ENCODE data around the gene CYP26C1. TPM values are rescaled to one million over a fixed set of nuclear protein-coding genes. Genes with fewer than 3 reads are reported as not detected.
A peak's percentile ranks its signal among the peaks of the same experiment; 100 is the strongest.

The CYP26C1 gene
- total and polyA plus RNA-seq, 2 of the 13 experiments (the other 11 are each of a cell fraction or from before 2014, with no cell fraction given), result 0.02 TPM; not detected in 1

DNA sequence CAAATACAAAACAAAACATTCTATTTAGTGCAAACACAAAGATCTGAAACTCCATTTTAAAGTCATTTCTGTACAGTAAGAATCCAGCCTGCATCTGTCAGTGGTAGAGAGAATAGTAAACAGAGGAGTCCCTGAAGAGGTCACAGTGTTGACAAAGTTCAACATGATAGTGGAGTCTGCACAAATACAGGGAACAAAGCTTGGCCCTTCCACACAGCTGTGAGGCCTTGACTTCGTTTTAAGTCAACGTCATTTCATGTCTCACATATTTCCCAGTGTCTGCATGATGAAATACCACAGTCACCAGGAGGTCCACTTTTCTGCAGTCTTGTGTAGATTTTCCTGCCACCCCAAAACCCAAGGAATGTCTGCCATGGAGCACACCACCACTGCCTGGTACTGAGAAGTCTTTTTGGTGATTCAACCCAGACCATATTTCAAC is 46.1 kb downstream of the CYP26C1 start (continued):
- TF ChIP-seq SOX6 (IDR thresholded peaks at IDR 0.05) (no peak), SOX6 (CRISPR knock-in tag; IDR thresholded peaks at IDR 0.05) (peak; percentile 99), SNAPC2 (CRISPR knock-in tag; IDR thresholded peaks at IDR 0.05) (no peak), PCBP2 (optimal IDR thresholded peaks at IDR 0.05; ENCODE audit: low read depth, low read length, poor library complexity, severe bottlenecking) (no peak), CENPT (CRISPR knock-in tag; IDR thresholded peaks at IDR 0.05; ENCODE audit: low read depth) (no peak), ETV5 (CRISPR knock-in tag; IDR thresholded peaks at IDR 0.05; ENCODE audit: borderline replicate concordance) (peak; percentile 47; the same call in 1 of the 2 replicates), TERF1 (CRISPR knock-in tag; IDR thresholded peaks at IDR 0.05) (no peak), ERF (CRISPR knock-in tag; IDR thresholded peaks at IDR 0.05) (peak; percentile 82), ZNF670 (CRISPR knock-in tag; IDR thresholded peaks at IDR 0.05; ENCODE audit: borderline replicate concordance) (0 out of 2 replicates have a peak, but pooled peaks have one; percentile 50), ZNF788 (CRISPR knock-in tag; IDR thresholded peaks at IDR 0.05; ENCODE audit: borderline replicate concordance) (no peak; the same call in 1 of the 2 replicates), ZNF773 (CRISPR knock-in tag; IDR thresholded peaks at IDR 0.05; ENCODE audit: borderline replicate concordance) (no peak), ZMYM4 (CRISPR knock-in tag; IDR thresholded peaks at IDR 0.05) (peak; percentile 73), TBL1XR1 (IDR thresholded peaks at IDR 0.05; ENCODE audit: borderline replicate concordance, low read length, partially characterized antibody) (peak; percentile 87), ZNF850 (CRISPR knock-in tag; conservative IDR thresholded peaks at IDR 0.05) (no peak), SATB2 (CRISPR knock-in tag; IDR thresholded peaks at IDR 0.05) (no peak), ZNF558 (CRISPR knock-in tag; IDR thresholded peaks at IDR 0.05; ENCODE audit: borderline replicate concordance) (no peak), PPARG (CRISPR knock-in tag; conservative IDR thresholded peaks at IDR 0.05) (peak; percentile 65), NFYC (CRISPR knock-in tag; IDR thresholded peaks at IDR 0.05) (no peak), FOXA3 (CRISPR knock-in tag; IDR thresholded peaks at IDR 0.05) (peak; percentile 99), ZNF7 (CRISPR knock-in tag; IDR thresholded peaks at IDR 0.05) (no peak), MATR3 (CRISPR knock-in tag; IDR thresholded peaks at IDR 0.05) (no peak), ARNT (IDR thresholded peaks at IDR 0.05) (no peak), ZC3H4 (CRISPR knock-in tag; IDR thresholded peaks at IDR 0.05; ENCODE audit: borderline replicate concordance) (no peak), ZNF3 (CRISPR knock-in tag; IDR thresholded peaks at IDR 0.05) (no peak), ZFYVE20 (CRISPR knock-in tag; IDR thresholded peaks at IDR 0.05; ENCODE audit: borderline replicate concordance, low read depth) (no peak), ZNF784 (CRISPR knock-in tag; IDR thresholded peaks at IDR 0.05; ENCODE audit: borderline replicate concordance) (no peak)
- TF ChIP-seq, protein P1, sequence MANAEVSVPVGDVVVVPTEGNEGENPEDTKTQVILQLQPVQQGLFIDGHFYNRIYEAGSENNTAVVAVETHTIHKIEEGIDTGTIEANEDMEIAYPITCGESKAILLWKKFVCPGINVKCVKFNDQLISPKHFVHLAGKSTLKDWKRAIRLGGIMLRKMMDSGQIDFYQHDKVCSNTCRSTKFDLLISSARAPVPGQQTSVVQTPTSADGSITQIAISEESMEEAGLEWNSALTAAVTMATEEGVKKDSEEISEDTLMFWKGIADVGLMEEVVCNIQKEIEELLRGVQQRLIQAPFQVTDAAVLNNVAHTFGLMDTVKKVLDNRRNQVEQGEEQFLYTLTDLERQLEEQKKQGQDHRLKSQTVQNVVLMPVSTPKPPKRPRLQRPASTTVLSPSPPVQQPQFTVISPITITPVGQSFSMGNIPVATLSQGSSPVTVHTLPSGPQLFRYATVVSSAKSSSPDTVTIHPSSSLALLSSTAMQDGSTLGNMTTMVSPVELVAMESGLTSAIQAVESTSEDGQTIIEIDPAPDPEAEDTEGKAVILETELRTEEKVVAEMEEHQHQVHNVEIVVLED (CRISPR knock-in tag; IDR thresholded peaks at IDR 0.05; ENCODE audit: borderline replicate concordance), result no peak
- TF ChIP-seq, protein P2, sequence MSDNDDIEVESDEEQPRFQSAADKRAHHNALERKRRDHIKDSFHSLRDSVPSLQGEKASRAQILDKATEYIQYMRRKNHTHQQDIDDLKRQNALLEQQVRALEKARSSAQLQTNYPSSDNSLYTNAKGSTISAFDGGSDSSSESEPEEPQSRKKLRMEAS (IDR thresholded peaks at IDR 0.05), result peak; percentile 37; the same call in 1 of the 2 replicates
- TF ChIP-seq, protein P3, sequence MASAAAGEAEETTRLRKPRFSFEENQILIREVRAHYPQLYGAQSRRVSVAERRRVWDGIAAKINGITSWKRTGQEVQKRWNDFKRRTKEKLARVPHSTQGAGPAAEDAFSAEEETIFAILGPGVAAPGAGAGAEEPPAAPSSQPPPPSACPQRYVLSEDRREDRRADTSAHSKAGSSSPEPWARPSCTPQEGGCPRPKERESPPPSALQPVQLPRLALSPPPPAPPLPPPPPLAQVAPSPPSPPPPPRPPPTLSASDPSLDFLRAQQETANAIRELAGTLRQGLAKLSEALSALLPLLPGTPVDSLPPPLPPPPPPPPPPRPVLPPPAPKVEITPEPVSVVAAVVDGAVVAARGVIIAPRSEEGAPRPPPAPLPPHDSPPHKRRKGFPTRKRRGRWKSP (CRISPR knock-in tag; IDR thresholded peaks at IDR 0.05), result no peak
